ENCODE data around the gene LRCH1.

DNA sequence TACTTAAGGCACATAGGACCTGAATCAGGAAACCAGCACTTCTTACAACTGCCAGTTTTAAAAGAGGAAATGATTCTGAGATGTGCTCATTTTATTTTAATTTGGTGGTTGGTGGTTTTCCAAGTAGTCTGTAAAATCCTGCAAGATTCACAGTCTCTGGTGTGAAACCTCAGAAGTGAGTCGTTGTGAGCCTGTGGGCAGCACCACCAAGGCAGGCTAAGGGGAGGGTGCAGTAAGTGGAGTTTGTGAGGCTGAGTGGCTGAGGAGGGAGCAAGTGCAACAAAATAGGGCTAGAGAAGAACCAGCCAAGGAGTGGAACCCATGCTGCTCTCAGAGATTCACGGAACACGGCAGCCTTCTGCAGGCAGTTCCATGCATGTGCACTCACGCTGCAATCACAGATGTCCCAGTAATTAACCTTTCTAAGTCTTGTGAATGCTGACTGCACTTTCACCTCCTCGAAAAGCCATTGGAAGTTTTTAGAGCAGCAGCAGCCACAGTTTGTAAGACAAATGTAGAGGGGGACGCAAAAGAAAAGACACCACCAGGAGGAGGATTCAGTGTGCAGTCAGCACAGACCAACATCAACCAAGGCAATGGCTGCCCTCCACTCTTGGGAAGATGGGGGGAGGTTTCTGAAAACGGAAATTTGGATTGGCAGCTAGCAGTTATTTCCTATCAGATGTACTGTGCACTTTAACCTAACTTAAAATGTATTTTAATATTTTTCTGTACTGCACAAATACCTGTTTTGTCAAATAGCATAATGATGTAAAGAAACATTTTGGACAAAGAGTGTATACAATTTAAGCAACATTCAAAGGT lies 199.1 kb downstream of the LRCH1 start:
- no peak for TF ChIP-seq POLR2A (IDR thresholded peaks at IDR 0.05)
- no peak for TF ChIP-seq CTCF (IDR thresholded peaks at IDR 0.05)
- TF ChIP-seq EP300 (IDR thresholded peaks at IDR 0.05; ENCODE audit: low read depth), result no peak
- no peak for TF ChIP-seq POLR2AphosphoS5 (IDR thresholded peaks at IDR 0.05)

All from transverse colon (tissue), 4 donors.